ENCODE results near the gene PDE8A. TPM values are rescaled to one million over a fixed set of nuclear protein-coding genes. Genes with fewer than 3 reads are reported as not detected.
A peak's percentile ranks its signal among the peaks of the same experiment; 100 is the strongest.

The PDE8A gene
- total and polyA plus RNA-seq, 2 of the 13 experiments (the other 11 are each of a cell fraction or from before 2014, with no cell fraction given): 26.3 to 48.5 TPM

DNA sequence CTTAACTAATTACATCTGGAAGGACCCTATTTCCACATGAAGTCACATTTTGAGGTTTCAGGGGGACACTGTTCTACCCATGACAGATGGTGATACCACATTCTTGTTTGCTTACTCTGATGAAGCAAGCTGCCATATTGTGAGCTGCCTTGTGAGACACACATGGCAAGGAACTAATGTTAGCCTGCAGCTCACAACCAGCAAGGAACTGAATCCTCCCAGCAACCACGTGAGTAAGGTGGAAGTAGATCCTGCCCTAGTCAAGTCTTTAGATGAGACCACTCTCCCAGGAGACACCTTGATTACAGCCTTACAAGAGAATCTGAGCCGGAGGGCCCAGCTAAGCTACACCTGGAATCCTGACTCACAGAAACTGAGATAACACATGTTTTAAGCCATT is 160.1 kb downstream of the PDE8A start:
- FAIRE-seq: no peak
- ChIA-PET CTCF (ENCODE audit: low intra/inter-chr PET ratio, low total read pairs) (no interaction called here), POLR2A (no interaction called here)
- Histone ChIP-seq H3K36me3 (replicated peaks in 1 of 2; ENCODE audit: control insufficient read depth in 1 of 2, insufficient read depth in 2 of 2, low read length in 2 of 2) (peaks cover 8 to 22% of the 10 kb centered on the region in 2 experiments; a peak in 4 of 5 replicates), H4K20me1 (ENCODE audit: insufficient read depth, low read length) (no peaks in the 10 kb centered on the region), H2AFZ (ENCODE audit: low read length) (no peak overlapping the region), H3K9ac (ENCODE audit: insufficient read depth, low read depth, low read length) (no peak overlapping the region), H3K4me2 (ENCODE audit: low read depth, low read length) (no peak overlapping the region), H3K27ac (ENCODE audit: extremely low read length, insufficient read depth, low read length) (no peak overlapping the region), H3K9me3 (ENCODE audit: low read length) (no peaks in the 10 kb centered on the region), H3K79me2 (ENCODE audit: insufficient read depth, low read length) (no peaks in the 10 kb centered on the region), H3K27me3 (ENCODE audit: control insufficient read depth in 1 of 2, insufficient read depth in 2 of 2, low read length in 2 of 2) (no peaks in the 10 kb centered on the region; a peak in 1 of 5 replicates), H3K4me1 (ENCODE audit: insufficient read depth, low read length) (no peaks in the 10 kb centered on the region), H3K4me3 (replicated peaks in 1 of 3; ENCODE audit: insufficient read depth in 1 of 3, low read depth in 2 of 3, low read length in 3 of 3) (no peak overlapping the region)
- WGBS (ENCODE audit: low lambda C conversion rate): 100% methylated on average over 2 of the region's 2 CpGs
- TF ChIP-seq RBFOX2 (IDR thresholded peaks at IDR 0.05; ENCODE audit: low read depth, low read length): no peak
- peak; percentile 21 for TF ChIP-seq RBM22 (optimal IDR thresholded peaks at IDR 0.05; ENCODE audit: low read length)
- intact Hi-C loops (cut with micrococcal nuclease; ENCODE audit: unreplicated experiment): no loop called here
- in situ Hi-C loops (cut with HindIII; ENCODE audit: extremely low pct_ligation_motif_present, low pct_unique_long_range_greater_than_20kb): loop anchor here (25.0 kb wide), 1 partner anchor 179 kb away; no protein-coding TSS in a partner anchor
- DNase-seq (ENCODE audit: low spot score): no peak
- ATAC-seq: no peak
- no TSS peak for BruUV-seq (replicated peaks)

GRCh38 chr15:85142312-85142711 is 160.7 kb downstream of the PDE8A start:
- FAIRE-seq: no peak
- H3K9me3 ChIP-seq (ENCODE audit: low read length): no peaks in the 10 kb centered on the region
- TF ChIP-seq ZNF850 (CRISPR knock-in tag; conservative IDR thresholded peaks at IDR 0.05) (no peak), ZNF740 (CRISPR knock-in tag; IDR thresholded peaks at IDR 0.05) (no peak), RXRB (CRISPR knock-in tag; IDR thresholded peaks at IDR 0.05; ENCODE audit: borderline replicate concordance) (no peak), RAD21 (CRISPR knock-in tag; IDR thresholded peaks at IDR 0.05) (no peak), ZBTB20 (CRISPR knock-in tag; IDR thresholded peaks at IDR 0.05; ENCODE audit: borderline replicate concordance, low read depth) (no peak), HBP1 (CRISPR knock-in tag; IDR thresholded peaks at IDR 0.05; ENCODE audit: low read depth) (no peak), ZNF569 (CRISPR knock-in tag; IDR thresholded peaks at IDR 0.05; ENCODE audit: borderline replicate concordance) (no peak), ZBTB38 (CRISPR knock-in tag; IDR thresholded peaks at IDR 0.05) (no peak), GPN1 (CRISPR knock-in tag; IDR thresholded peaks at IDR 0.05; ENCODE audit: borderline replicate concordance) (no peak), JUN (CRISPR knock-in tag; IDR thresholded peaks at IDR 0.05) (no peak), ZNF75D (CRISPR knock-in tag; IDR thresholded peaks at IDR 0.05; ENCODE audit: borderline replicate concordance) (no peak), GATA4 (IDR thresholded peaks at IDR 0.05; ENCODE audit: borderline replicate concordance, low read depth) (no peak), SIN3B (IDR thresholded peaks at IDR 0.05; ENCODE audit: low read length) (no peak), ZNF775 (CRISPR knock-in tag; IDR thresholded peaks at IDR 0.05; ENCODE audit: borderline replicate concordance) (no peak), ZNF230 (CRISPR knock-in tag; IDR thresholded peaks at IDR 0.05) (no peak)
- TF ChIP-seq, protein P1, sequence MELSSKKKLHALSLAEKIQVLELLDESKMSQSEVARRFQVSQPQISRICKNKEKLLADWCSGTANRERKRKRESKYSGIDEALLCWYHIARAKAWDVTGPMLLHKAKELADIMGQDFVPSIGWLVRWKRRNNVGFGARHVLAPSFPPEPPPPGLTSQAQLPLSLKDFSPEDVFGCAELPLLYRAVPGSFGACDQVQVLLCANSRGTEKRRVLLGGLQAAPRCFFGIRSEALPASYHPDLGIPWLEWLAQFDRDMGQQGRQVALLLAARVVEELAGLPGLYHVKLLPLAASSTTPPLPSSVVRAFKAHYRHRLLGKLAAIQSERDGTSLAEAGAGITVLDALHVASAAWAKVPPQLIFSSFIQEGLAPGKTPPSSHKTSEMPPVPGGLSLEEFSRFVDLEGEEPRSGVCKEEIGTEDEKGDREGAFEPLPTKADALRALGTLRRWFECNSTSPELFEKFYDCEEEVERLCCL (CRISPR knock-in tag; IDR thresholded peaks at IDR 0.05; ENCODE audit: borderline replicate concordance): no peak

More at GRCh38 chr15:85142312-85142711, 160.7 kb downstream of the PDE8A start:
- no peak for DNase-seq (ENCODE audit: low spot score)
- BruUV-seq (replicated peaks): no TSS peak
- CTCF ChIA-PET (ENCODE audit: low intra/inter-chr PET ratio, low total read pairs): no interaction called here
- in situ Hi-C loops (cut with HindIII; ENCODE audit: extremely low pct_ligation_motif_present, low pct_unique_long_range_greater_than_20kb): loop anchor here (25.0 kb wide), 1 partner anchor 180 kb away; no protein-coding TSS in a partner anchor
- Histone ChIP-seq H3K79me2 (ENCODE audit: insufficient read depth, low read length) (no peaks in the 10 kb centered on the region), H4K20me1 (ENCODE audit: insufficient read depth, low read length) (no peaks in the 10 kb centered on the region), H3K27ac (ENCODE audit: extremely low read length, insufficient read depth, low read length) (no peak overlapping the region), H2AFZ (ENCODE audit: low read length) (no peak overlapping the region), H3K27me3 (ENCODE audit: control insufficient read depth in 1 of 2, insufficient read depth in 2 of 2, low read length in 2 of 2) (no peaks in the 10 kb centered on the region; a peak in 1 of 5 replicates), H3K4me1 (ENCODE audit: insufficient read depth, low read length) (no peaks in the 10 kb centered on the region), H3K9ac (ENCODE audit: insufficient read depth, low read depth, low read length) (no peak overlapping the region), H3K36me3 (replicated peaks in 1 of 2; ENCODE audit: control insufficient read depth in 1 of 2, insufficient read depth in 2 of 2, low read length in 2 of 2) (peaks cover 5 to 16% of the 10 kb centered on the region in 2 experiments; a peak in 3 of 5 replicates), H3K4me3 (replicated peaks in 1 of 3; ENCODE audit: insufficient read depth in 1 of 3, low read depth in 2 of 3, low read length in 3 of 3) (no peak overlapping the region), H3K4me2 (ENCODE audit: low read depth, low read length) (no peak overlapping the region)
- intact Hi-C loops (cut with micrococcal nuclease; ENCODE audit: unreplicated experiment): no loop called here
- POLR2A ChIA-PET: no interaction called here
- ATAC-seq: no peak
- WGBS (ENCODE audit: low lambda C conversion rate): 97% methylated on average over 2 of the region's 2 CpGs
